GM23338 (cell line): ENCODE measurements around the gene ANKK1.

ENCODE experiments used
- CTCF ChIP-seq, 2 experiments: fragments of 200-600 bp in 1 of 2; sonication (generic) in 1 of 2; conservative IDR thresholded peaks; 2 replicates each; pipeline versions ENCODE4 v1.5.1 to v1.6.1; 2016 to 2017; ENCODE audit warnings: antibody characterized with exemption in 2 of 2, low read depth in 2 of 2, mild to moderate bottlenecking in 2 of 2, moderate library complexity in 1 of 2
- EZH2 ChIP-seq: fragments of 200-600 bp; sonication (generic); IDR thresholded peaks from one replicate; pipeline ENCODE4 v1.8.0; 2017; ENCODE audit warnings: antibody characterized with exemption, mild to moderate bottlenecking, low read depth; ENCODE audit not compliant: unreplicated experiment
- EZH2phosphoT487 ChIP-seq: fragments of 200-600 bp; sonication (generic); IDR thresholded peaks from one replicate; pipeline ENCODE4 v1.8.1; 2018; ENCODE audit warnings: antibody characterized with exemption; ENCODE audit not compliant: unreplicated experiment
- NANOG ChIP-seq: IDR thresholded peaks from 2 replicates; pipeline ENCODE4 v1.6.1; 2016; ENCODE audit warnings: antibody characterized with exemption, borderline replicate concordance
- POLR2AphosphoS5 ChIP-seq: IDR thresholded peaks from 2 replicates; pipeline ENCODE4 v1.6.1; 2016; ENCODE audit warnings: antibody characterized with exemption, low read depth
- REST ChIP-seq: IDR thresholded peaks from one replicate; pipeline ENCODE4 v1.6.1; 2018; ENCODE audit warnings: antibody characterized with exemption; ENCODE audit not compliant: unreplicated experiment

GRCh38 chr11:113386866-113387265, 713 bp upstream of the ANKK1 start:
- TF ChIP-seq CTCF (conservative IDR thresholded peaks at IDR 0.05; ENCODE audit: low read depth in 2 of 2) (no peak), EZH2phosphoT487 (no peak), EZH2 (no peak), NANOG (no peak), POLR2AphosphoS5 (no peak), REST (no peak)
